ENCODE measurements around the gene NOLC1.

DNA sequence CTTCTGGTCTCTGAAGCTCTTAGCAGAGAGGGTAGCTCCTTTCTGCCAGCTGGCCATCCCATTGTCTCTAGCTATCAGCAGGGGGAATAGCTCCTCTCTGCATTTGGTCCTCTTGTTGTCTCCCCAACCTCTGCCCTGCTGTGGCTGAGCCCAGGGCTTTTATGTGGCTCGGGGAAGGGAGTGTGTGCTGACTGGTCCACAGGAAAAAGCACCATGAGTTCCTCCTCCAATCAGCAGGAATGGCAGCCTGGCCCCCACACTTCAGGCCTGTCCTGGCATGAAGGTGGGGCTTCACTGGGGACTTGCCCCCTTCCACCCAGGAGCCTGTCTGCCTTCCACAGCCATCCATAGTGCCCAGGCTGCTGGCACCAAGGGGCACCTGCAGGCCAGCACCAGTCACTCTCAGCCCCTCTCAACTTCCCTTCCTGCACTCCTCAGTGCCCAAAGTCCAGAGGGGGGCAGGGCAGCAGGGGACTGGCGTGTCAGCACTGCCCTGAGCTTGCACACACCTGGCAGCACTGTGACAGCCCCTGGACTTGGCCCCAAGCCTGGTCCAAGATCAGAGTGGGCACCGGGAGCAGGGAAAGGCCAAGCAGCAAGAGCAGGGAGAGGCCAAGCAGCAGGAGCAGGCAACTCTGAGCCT, 36.2 kb downstream of the NOLC1 start:
- TF ChIP-seq CTCF (IDR thresholded peaks at IDR 0.05), result no peak
- no peak for TF ChIP-seq POLR2A (IDR thresholded peaks at IDR 0.05)
